GM10248 (cell line): ENCODE data around the gene NUB1.

Experiments
- CTCF ChIA-PET: fragments of 300-600 bp; sonication (Branson Sonifier 250); formaldehyde crosslinking; extraction: SDS; loops from one replicate; lab custom pipeline; 2021; ENCODE audit warnings: antibody characterized with exemption; lab: Yijun Ruan, JAX
- POLR2A ChIA-PET: fragments of 350-650 bp; sonication (Branson Sonifier 250); formaldehyde crosslinking; extraction: SDS; loops from one replicate; lab custom pipeline; 2020; ENCODE audit warnings: antibody characterized with exemption; lab: Yijun Ruan, JAX
- DNase-seq: peaks from one replicate; pipeline ENCODE4 v3.0.0; 2012; ENCODE audit errors: extremely low spot score
- CTCF ChIP-seq: IDR thresholded peaks from 2 replicates; pipeline ENCODE4 v1.5.1; 2012; ENCODE audit warnings: mild to moderate bottlenecking, low read depth; ENCODE audit errors: extremely low read depth, missing control alignments, control extremely low read depth

NUB1 gene

GRCh38 chr7:151312356-151312755, 29.3 kb upstream of the NUB1 start:
- TF ChIP-seq CTCF: no peak
- peak; percentile 1 for DNase-seq
- CTCF ChIA-PET: no interaction called here
- POLR2A ChIA-PET: no interaction called here

GRCh38 chr7:151312831-151313809, 28.5 kb upstream of the NUB1 start:
- no peak for DNase-seq

GRCh38 chr7:151313857-151314256, 27.8 kb upstream of the NUB1 start:
- ChIA-PET CTCF (interaction anchor here (3.8 to 5.2 kb wide), 5 partner anchors 9 to 136 kb away, joined by 31 to 116 read pairs (median 49); partner anchors contain the start of gene NUB1), POLR2A (no interaction called here)
- no peak for TF ChIP-seq CTCF
- no peak for DNase-seq

More at GRCh38 chr7:151312831-151313809, 28.5 kb upstream of the NUB1 start:
- TF ChIP-seq CTCF: no peak
- CTCF ChIA-PET: interaction anchor here (3.8 to 5.2 kb wide), 3 partner anchors 8 to 39 kb away, joined by 49 to 116 read pairs (median 50); no protein-coding TSS in a partner anchor
- POLR2A ChIA-PET: no interaction called here

GRCh38 chr7:151314401-151314800, 27.2 kb upstream of the NUB1 start:
- CTCF ChIA-PET: interaction anchor here (1.4 to 5.2 kb wide), 9 partner anchors 9 to 135 kb away, joined by 3 to 116 read pairs (median 31); partner anchors contain the start of gene NUB1
- POLR2A ChIA-PET: no interaction called here
- peak; percentile 2 for DNase-seq
- TF ChIP-seq CTCF: no peak

GRCh38 chr7:151315038-151315655, 26.5 kb upstream of the NUB1 start:
- TF ChIP-seq CTCF: peak; percentile 72
- CTCF ChIA-PET: interaction anchor here (0.6 to 5.2 kb wide), 28 partner anchors 10 to 468 kb away, joined by 3 to 116 read pairs (median 4); partner anchors contain the start of gene NUB1
- DNase-seq: peak; percentile 82
- POLR2A ChIA-PET: no interaction called here

- ChIA-PET CTCF (interaction anchor here (1.0 to 5.2 kb wide), 9 partner anchors 9 to 314 kb away, joined by 3 to 116 read pairs (median 31); partner anchors contain the start of gene NUB1), POLR2A (no interaction called here)
- TF ChIP-seq CTCF: no peak
- DNase-seq: no peak
Measured at GRCh38 chr7:151316896-151317295, 24.7 kb upstream of the NUB1 start.
